ENCODE results near the gene ZNF543. TPM values are rescaled to one million over a fixed set of nuclear protein-coding genes. Genes with fewer than 3 reads are reported as not detected.

The ZNF543 gene
- total RNA-seq, 4 donors from 2014 or later = 5.8 to 11.5 (median 8.3) TPM

DNA sequence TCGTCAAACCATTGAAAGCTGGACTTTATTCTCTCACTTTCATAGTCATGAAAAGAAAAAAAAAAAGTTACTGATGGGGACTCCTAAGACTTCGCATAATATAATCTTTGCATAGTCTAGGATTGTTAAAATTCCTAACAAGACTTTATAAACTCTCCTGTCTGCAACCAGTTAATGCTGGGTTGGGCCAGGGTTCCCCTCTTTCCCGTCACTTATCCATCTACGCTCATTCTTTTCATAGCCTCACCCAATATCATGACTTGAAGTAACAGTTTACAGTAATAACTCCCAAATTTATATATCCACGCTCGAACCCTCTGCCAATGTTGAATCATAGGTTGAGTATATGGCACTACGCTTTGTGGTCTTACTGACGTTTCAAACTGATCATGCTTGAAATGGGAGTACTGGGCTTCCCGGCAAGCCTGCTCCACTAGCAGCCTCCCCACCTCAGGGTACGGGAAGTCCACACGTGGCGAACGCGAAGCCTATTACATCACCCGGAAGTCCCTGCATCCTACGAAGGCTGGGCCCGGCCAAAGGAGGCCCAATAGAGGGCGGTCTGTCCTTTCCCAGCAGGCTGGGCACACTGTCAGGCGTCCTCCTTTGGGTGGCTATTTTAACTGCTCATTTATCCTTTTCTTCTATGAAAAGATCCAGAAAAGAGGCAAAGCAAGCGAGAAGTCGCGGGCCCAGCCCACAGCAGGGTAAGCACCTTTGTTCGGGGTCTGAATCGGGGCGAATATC lies 40.7 kb upstream of the ZNF543 start:
- peaks cover 0 to 10% of the 10 kb centered on the region in 2 donors for H3K36me3 ChIP-seq

DNA sequence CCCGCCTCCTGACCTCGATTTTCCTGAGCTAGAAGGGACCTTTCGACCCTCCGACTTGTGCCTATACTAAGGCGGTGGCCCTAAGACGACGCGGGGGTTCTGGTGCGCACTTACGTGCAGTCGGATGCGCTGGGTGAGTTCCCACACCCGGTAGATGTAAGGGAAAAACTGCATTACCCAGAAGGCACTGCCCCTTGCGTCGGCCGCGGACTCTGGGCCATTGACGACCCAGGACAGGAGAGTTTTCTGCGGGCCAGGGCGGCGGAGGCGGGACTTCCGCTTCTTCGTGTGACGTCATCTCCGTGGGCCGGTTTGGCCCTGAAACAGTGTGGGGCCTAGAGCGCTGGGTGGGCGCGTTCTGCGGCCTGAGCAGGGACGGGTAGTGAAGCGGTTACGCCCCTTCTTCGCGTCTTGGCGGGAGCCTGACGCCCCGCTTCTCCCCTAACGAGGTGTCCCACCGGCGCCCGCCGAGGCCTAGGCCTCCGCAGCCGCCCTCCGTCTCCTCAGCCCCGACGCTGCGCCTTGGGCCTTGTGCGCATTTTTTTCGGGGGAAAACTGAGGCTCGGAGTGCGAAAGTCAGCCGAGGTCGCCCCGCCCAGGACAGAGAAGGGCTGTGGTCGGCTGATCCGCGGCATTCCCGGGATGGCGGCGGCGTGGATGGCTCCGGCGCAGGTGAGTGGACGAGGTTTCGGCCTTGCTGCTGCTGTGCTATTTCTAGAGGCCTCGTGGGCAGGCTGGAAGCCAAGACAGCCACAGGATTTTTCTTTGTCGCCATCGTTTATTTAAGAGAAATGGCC lies 39.9 kb upstream of the ZNF543 start, which contains the start of gene ZNF460:
TSS of gene ZNF460 (plus strand) at position 321 of the 797 bp plus-strand sequence. CDS start at position 643, 322 bp downstream.
- Histone ChIP-seq H3K36me3 (peaks cover 0 to 18% of the 10 kb centered on the region in 2 donors), H3K4me3 (peak within 1 kb of the TSS; percentile 96 to 97 (median 96)), H3K27me3 (no peaks in the 10 kb centered on the region), H3K4me1 (peaks cover 31 to 46% of the 10 kb centered on the region in 2 donors), H3K9me3 (no peaks in the 10 kb centered on the region), H3K27ac (peak within 1 kb of the TSS; percentile 93 to 99 (median 96))
- peak; percentile 89 to 96 for ATAC-seq
- intact Hi-C loops (cut with DNase I; ENCODE audit: low total_unique reads) = loop anchor here (1.0 to 10.0 kb wide), 8 partner anchors 22 to 224 kb away; partner anchors contain the start of genes TRAPPC2B, ZNF17, ZNF264 and ZNF543
- in situ Hi-C loops (cut with MboI; ENCODE audit: low sequenced_read_pairs in 4 of 4) = loop anchor here in 1 of 4 donors (5.0 kb wide), 1 partner anchor 72 kb away; the partner anchor contains the start of gene ZNF304
- peak; percentile 94 to 97 for DNase-seq
- TF ChIP-seq, protein P1, sequence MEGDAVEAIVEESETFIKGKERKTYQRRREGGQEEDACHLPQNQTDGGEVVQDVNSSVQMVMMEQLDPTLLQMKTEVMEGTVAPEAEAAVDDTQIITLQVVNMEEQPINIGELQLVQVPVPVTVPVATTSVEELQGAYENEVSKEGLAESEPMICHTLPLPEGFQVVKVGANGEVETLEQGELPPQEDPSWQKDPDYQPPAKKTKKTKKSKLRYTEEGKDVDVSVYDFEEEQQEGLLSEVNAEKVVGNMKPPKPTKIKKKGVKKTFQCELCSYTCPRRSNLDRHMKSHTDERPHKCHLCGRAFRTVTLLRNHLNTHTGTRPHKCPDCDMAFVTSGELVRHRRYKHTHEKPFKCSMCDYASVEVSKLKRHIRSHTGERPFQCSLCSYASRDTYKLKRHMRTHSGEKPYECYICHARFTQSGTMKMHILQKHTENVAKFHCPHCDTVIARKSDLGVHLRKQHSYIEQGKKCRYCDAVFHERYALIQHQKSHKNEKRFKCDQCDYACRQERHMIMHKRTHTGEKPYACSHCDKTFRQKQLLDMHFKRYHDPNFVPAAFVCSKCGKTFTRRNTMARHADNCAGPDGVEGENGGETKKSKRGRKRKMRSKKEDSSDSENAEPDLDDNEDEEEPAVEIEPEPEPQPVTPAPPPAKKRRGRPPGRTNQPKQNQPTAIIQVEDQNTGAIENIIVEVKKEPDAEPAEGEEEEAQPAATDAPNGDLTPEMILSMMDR (IDR thresholded peaks at IDR 0.05 in 4 of 5, conservative IDR thresholded peaks at IDR 0.05 in 1 of 5) = peak in 1 of 5 experiments; percentile 24
- TF ChIP-seq POLR2A (IDR thresholded peaks at IDR 0.05) = peak; percentile 70 to 78

More for the DNA sequence above, 40.7 kb upstream of the ZNF543 start:
- in situ Hi-C loops (cut with MboI; ENCODE audit: low sequenced_read_pairs in 4 of 4) = loop anchor here in 1 of 4 donors (5.0 kb wide), 1 partner anchor 73 kb away; the partner anchor contains the start of gene ZNF304
- Histone ChIP-seq H3K27ac (peak overlapping the region; percentile 93 to 99 (median 96)), H3K9me3 (no peaks in the 10 kb centered on the region), H3K4me1 (peaks cover 31 to 39% of the 10 kb centered on the region in 2 donors), H3K4me3 (peak overlapping the region; percentile 96 to 97 (median 96)), H3K27me3 (no peaks in the 10 kb centered on the region)
- DNase-seq (peak; percentile 89 to 93), ATAC-seq (peak; percentile 90 to 94)
- intact Hi-C loops (cut with DNase I; ENCODE audit: low total_unique reads) = loop anchor here (1.0 to 10.0 kb wide), 10 partner anchors 23 to 225 kb away; partner anchors contain the start of genes TRAPPC2B, ZNF17, ZNF264 and ZNF304
- TF ChIP-seq, protein P1 (IDR thresholded peaks at IDR 0.05 in 4 of 5, conservative IDR thresholded peaks at IDR 0.05 in 1 of 5) = peak in 3 of 5 experiments; percentile 31 to 52 (median 33)
- no peak for TF ChIP-seq POLR2A (IDR thresholded peaks at IDR 0.05)

DNA sequence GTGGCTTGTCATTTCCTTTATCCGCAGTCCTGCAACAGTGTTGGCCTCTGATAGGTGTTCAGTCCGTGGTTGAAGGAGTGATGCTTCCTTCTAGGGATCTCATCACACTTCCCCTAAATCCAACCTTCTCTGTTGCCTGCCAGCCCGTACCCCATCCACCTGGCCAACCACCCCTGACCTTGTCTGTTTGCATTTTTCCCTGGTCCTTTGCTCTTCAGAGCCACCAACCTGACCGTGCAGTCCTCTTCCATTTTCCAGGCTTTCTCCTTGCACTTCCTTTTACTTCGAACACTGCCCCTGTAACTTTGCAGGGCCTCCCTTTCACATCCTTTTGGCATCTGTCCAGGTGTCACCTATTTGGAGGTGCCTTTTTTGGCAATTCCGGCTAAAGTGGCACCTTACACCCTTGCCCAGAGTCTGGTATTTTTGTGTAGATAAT lies 39.3 kb upstream of the ZNF543 start:
- DNase-seq = no peak
- Histone ChIP-seq H3K27ac (peak overlapping the region; percentile 93 to 99 (median 96)), H3K4me1 (peaks cover 31 to 46% of the 10 kb centered on the region in 2 donors), H3K36me3 (peaks cover 0 to 24% of the 10 kb centered on the region in 2 donors), H3K4me3 (peak overlapping the region; percentile 96 to 97 (median 96)), H3K9me3 (no peaks in the 10 kb centered on the region), H3K27me3 (no peaks in the 10 kb centered on the region)
- TF ChIP-seq, protein P1 (IDR thresholded peaks at IDR 0.05 in 4 of 5, conservative IDR thresholded peaks at IDR 0.05 in 1 of 5) = no peak
- TF ChIP-seq POLR2A (IDR thresholded peaks at IDR 0.05) = no peak
- in situ Hi-C loops (cut with MboI; ENCODE audit: low sequenced_read_pairs in 4 of 4) (loop anchor here in 1 of 4 donors (5.0 kb wide), 1 partner anchor 71 kb away; the partner anchor contains the start of gene ZNF304), intact Hi-C loops (cut with DNase I; ENCODE audit: low total_unique reads) (loop anchor here (1.0 to 10.0 kb wide), 9 partner anchors 8 to 224 kb away; partner anchors contain the start of genes TRAPPC2B, ZNF17, ZNF264 and ZNF543)
- ATAC-seq = peak in 1 of 2 donors; percentile 2

DNA sequence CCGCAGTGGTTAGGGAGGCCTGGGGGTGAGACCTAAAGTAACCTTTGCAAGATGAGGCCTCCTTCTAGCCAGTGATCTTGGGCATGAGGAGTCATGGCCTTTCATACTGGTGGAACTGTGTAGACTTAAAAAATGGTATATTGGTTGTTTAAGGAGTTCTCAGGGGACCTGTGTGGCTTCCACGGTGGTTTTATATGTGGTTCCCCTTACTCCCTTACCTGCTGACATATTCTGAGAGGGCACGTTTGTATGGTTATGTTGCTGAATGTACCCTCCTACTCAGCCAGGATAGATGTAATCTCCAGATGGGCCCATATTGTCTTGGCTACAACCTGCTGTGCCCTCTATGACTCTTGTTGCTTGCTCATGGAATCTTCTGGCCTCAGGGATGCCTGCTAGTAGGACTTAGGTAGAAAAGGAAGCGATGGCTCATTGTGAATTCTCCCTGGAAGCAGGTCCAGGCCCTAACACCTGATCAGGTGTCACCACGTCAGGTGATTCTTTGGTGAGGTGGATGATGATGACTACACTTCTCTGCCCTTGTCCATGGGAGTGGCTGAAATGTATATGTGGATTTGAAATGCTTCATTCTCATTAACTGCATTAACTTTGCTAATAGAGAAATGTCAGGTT lies 38.1 kb upstream of the ZNF543 start:
- peak overlapping the region; percentile 93 to 99 (median 96) for H3K27ac ChIP-seq
- H3K9me3 ChIP-seq = no peaks in the 10 kb centered on the region
- in situ Hi-C loops (cut with MboI; ENCODE audit: low sequenced_read_pairs in 4 of 4) (loop anchor here in 1 of 4 donors (5.0 kb wide), 1 partner anchor 70 kb away; the partner anchor contains the start of gene ZNF304), intact Hi-C loops (cut with DNase I; ENCODE audit: low total_unique reads) (loop anchor here (5.0 to 10.0 kb wide), 2 partner anchors 90 to 223 kb away; partner anchors contain the start of gene ZNF264)
- peaks cover 4 to 35% of the 10 kb centered on the region in 2 donors for H3K36me3 ChIP-seq
- H3K4me3 ChIP-seq = peak overlapping the region; percentile 96 to 97 (median 96)
- H3K4me1 ChIP-seq = peaks cover 31 to 46% of the 10 kb centered on the region in 2 donors
- DNase-seq (no peak), ATAC-seq (no peak)
- no peak for TF ChIP-seq POLR2A (IDR thresholded peaks at IDR 0.05)
- TF ChIP-seq, protein P1 (IDR thresholded peaks at IDR 0.05 in 4 of 5, conservative IDR thresholded peaks at IDR 0.05 in 1 of 5) = no peak
- no peaks in the 10 kb centered on the region for H3K27me3 ChIP-seq

Measured in gastrocnemius medialis (tissue), 4 donors.